Measurements from ENCODE around the gene BROX.

Gene BROX

GRCh38 chr1:222697826-222698225 lies 14.5 kb upstream of the BROX start:
- Histone ChIP-seq H3K27me3 (ENCODE audit: control insufficient read depth, insufficient read depth, low read length) (no peaks in the 10 kb centered on the region), H3K36me3 (ENCODE audit: control insufficient read depth, insufficient read depth, low read length) (peaks cover 42% of the 10 kb centered on the region), H3K9me3 (ENCODE audit: control insufficient read depth, insufficient read depth, low read length) (no peaks in the 10 kb centered on the region; the same call in 1 of the 2 replicates), H3K4me3 (ENCODE audit: low read depth, low read length) (no peak overlapping the region), H3K4me1 (ENCODE audit: control insufficient read depth, insufficient read depth, low read length) (no peaks in the 10 kb centered on the region), H3K9ac (ENCODE audit: low read depth, low read length) (no peak overlapping the region), H3K27ac (ENCODE audit: low read depth, low read length) (no peak overlapping the region)

DNA sequence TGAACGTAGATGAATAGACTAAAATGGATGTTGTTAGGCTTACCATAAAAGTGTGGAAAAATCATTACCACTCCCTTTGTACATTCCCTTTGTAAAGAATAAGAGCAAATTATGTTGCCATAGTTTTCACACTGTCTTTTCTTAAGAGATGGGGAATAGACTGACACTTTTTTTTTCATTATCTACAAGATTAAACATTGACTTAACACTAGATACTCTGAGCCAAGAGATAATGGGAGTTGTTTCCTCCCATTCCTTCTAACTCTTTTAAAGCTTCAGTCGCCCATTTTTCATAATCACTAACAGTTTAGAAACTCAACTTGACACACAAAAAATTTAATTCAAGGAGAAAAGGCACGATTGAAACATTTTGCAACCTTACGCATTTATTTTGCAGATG lies 10.2 kb upstream of the BROX start:
- Histone ChIP-seq H3K4me1 (ENCODE audit: control insufficient read depth, insufficient read depth, low read length) (no peaks in the 10 kb centered on the region), H3K27me3 (ENCODE audit: control insufficient read depth, insufficient read depth, low read length) (no peaks in the 10 kb centered on the region), H3K9ac (ENCODE audit: low read depth, low read length) (no peak overlapping the region), H3K27ac (ENCODE audit: low read depth, low read length) (no peak overlapping the region), H3K9me3 (ENCODE audit: control insufficient read depth, insufficient read depth, low read length) (peaks cover 2% of the 10 kb centered on the region; the same call in 1 of the 2 replicates), H3K4me3 (ENCODE audit: low read depth, low read length) (no peak overlapping the region), H3K36me3 (ENCODE audit: control insufficient read depth, insufficient read depth, low read length) (peaks cover 33% of the 10 kb centered on the region)

DNA sequence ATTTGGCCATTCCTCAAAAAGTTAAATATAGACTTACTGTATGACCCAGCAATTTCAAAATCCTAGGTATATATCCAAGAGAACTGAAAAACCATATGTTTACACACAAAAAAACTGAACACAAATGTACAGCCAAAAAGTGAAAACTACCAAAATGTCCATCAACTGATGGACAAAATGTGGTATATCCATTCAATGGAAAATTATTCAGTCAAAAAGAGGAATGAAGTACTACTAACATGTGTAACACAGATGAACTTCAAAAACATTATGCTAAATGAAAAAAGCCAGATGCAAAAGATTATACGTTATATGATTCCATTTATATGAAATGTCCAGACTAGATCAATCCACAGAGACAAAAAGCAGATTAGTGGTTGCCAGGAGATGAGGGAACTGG lies 8.1 kb upstream of the BROX start:
- Histone ChIP-seq H3K27me3 (ENCODE audit: control insufficient read depth, insufficient read depth, low read length) (no peaks in the 10 kb centered on the region), H3K9me3 (ENCODE audit: control insufficient read depth, insufficient read depth, low read length) (peaks cover 2% of the 10 kb centered on the region; the same call in 1 of the 2 replicates), H3K4me1 (ENCODE audit: control insufficient read depth, insufficient read depth, low read length) (no peaks in the 10 kb centered on the region), H3K4me3 (ENCODE audit: low read depth, low read length) (no peak overlapping the region), H3K27ac (ENCODE audit: low read depth, low read length) (no peak overlapping the region), H3K36me3 (ENCODE audit: control insufficient read depth, insufficient read depth, low read length) (peaks cover 31% of the 10 kb centered on the region), H3K9ac (ENCODE audit: low read depth, low read length) (no peak overlapping the region)

- H3K36me3 ChIP-seq (ENCODE audit: control insufficient read depth, insufficient read depth, low read length), result peaks cover 21% of the 10 kb centered on the region
- no peaks in the 10 kb centered on the region for H3K27me3 ChIP-seq (ENCODE audit: control insufficient read depth, insufficient read depth, low read length)
- no peak overlapping the region for H3K9ac ChIP-seq (ENCODE audit: low read depth, low read length)
- 0 out of 2 replicates have a peak, but pooled peaks cover 2% of the 10 kb centered on the region for H3K9me3 ChIP-seq (ENCODE audit: control insufficient read depth, insufficient read depth, low read length)
- H3K4me3 ChIP-seq (ENCODE audit: low read depth, low read length), result no peak overlapping the region
- H3K27ac ChIP-seq (ENCODE audit: low read depth, low read length), result no peak overlapping the region
- H3K4me1 ChIP-seq (ENCODE audit: control insufficient read depth, insufficient read depth, low read length), result peaks cover 6% of the 10 kb centered on the region; the same call in 1 of the 2 replicates
Observed at GRCh38 chr1:222706815-222707214, 5.5 kb upstream of the BROX start.

DNA sequence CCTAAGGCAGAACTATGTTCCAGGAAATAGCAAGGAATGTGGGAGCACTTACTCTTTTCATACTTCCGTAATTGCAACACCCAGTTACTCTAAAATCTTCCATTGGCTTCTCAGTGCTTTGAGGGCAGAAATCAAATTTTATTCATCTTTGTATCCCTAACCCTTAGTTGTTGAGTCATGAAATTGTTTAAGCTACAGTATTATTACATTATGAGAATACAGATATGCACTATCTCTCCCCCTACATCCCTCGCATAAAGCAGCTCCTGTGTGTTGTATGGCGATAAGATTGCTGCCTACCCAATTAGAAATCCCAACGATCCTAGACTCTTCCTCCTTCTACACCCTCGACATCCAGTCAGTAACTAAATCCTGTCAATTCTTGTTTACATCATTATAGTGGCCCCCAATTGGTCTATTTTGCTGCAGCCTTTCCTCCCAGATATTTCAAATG lies 2.6 kb upstream of the BROX start:
- no peak overlapping the region for H3K27ac ChIP-seq (ENCODE audit: low read depth, low read length)
- 0 out of 2 replicates have a peak, but pooled peaks cover 2% of the 10 kb centered on the region for H3K9me3 ChIP-seq (ENCODE audit: control insufficient read depth, insufficient read depth, low read length)
- peaks cover 6% of the 10 kb centered on the region; the same call in 1 of the 2 replicates for H3K4me1 ChIP-seq (ENCODE audit: control insufficient read depth, insufficient read depth, low read length)
- no peak overlapping the region for H3K4me3 ChIP-seq (ENCODE audit: low read depth, low read length)
- no peak overlapping the region for H3K9ac ChIP-seq (ENCODE audit: low read depth, low read length)
- H3K27me3 ChIP-seq (ENCODE audit: control insufficient read depth, insufficient read depth, low read length), result no peaks in the 10 kb centered on the region
- 0 out of 2 replicates have a peak, but pooled peaks cover 4% of the 10 kb centered on the region for H3K36me3 ChIP-seq (ENCODE audit: control insufficient read depth, insufficient read depth, low read length)

DNA sequence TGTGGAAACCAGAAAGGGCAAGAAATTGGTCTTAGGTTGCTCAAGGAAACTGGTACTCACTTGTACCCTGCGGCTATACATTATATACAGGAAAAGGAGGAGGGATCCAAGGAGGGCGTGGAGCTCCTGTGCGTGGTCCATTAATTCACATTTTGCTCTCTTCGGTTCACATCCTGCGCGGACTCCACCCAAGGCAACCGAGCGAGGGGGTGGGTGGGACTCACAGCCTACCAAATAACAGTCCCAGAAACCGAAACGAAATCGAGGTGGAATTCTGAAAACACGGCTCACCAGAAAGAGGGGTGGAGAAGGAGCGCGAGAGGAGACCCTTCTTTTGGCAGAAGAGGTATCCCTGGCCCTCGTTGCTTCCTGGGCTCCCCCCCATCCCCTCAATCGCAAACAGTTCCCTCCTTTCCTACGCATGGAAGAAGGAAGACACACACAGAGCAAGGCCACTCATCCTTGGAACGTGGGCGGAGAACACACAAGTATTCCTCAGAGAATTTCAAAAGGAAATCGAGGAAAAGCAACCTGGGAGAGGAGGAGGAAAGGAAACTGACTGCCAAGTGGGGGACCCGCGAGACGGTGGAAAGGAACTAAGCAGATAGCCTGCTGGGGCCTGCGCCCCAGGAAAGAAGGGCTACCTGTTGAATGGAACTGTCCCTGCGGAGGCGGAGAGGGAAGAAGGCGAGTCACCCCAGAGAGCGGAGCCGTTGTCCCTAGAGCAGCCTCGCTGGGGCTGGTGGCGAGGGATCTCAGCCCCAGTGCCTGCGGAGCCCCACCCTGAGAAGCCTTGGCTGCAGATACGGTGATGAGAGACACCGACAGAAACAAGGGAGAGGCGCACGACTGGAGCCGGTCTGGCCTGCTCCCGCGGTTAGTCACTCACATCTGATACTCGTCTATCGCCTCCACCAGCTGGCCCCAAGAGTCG lies 778 bp upstream of the BROX start:
- Histone ChIP-seq H3K9ac (ENCODE audit: low read depth, low read length) (peak overlapping the region; percentile 78), H3K27me3 (ENCODE audit: control insufficient read depth, insufficient read depth, low read length) (no peaks in the 10 kb centered on the region), H3K36me3 (ENCODE audit: control insufficient read depth, insufficient read depth, low read length) (peaks cover 12% of the 10 kb centered on the region), H3K4me3 (ENCODE audit: low read depth, low read length) (peak overlapping the region; percentile 95), H3K27ac (ENCODE audit: low read depth, low read length) (peak overlapping the region; percentile 79), H3K9me3 (ENCODE audit: control insufficient read depth, insufficient read depth, low read length) (no peaks in the 10 kb centered on the region), H3K4me1 (ENCODE audit: control insufficient read depth, insufficient read depth, low read length) (peaks cover 6% of the 10 kb centered on the region; the same call in 1 of the 2 replicates)

GRCh38 chr1:222713091-222713961 lies 962 bp downstream of the BROX start:
- Histone ChIP-seq H3K27me3 (ENCODE audit: control insufficient read depth, insufficient read depth, low read length) (no peaks in the 10 kb centered on the region), H3K36me3 (ENCODE audit: control insufficient read depth, insufficient read depth, low read length) (peaks cover 20% of the 10 kb centered on the region), H3K4me1 (ENCODE audit: control insufficient read depth, insufficient read depth, low read length) (peaks cover 6% of the 10 kb centered on the region; the same call in 1 of the 2 replicates), H3K27ac (ENCODE audit: low read depth, low read length) (peak overlapping the region; percentile 91), H3K9ac (ENCODE audit: low read depth, low read length) (peak overlapping the region; percentile 94), H3K9me3 (ENCODE audit: control insufficient read depth, insufficient read depth, low read length) (no peaks in the 10 kb centered on the region), H3K4me3 (ENCODE audit: low read depth, low read length) (peak overlapping the region; percentile 95)

GRCh38 chr1:222716393-222716792 lies 4.0 kb downstream of the BROX start:
- Histone ChIP-seq H3K27ac (ENCODE audit: low read depth, low read length) (no peak overlapping the region), H3K27me3 (ENCODE audit: control insufficient read depth, insufficient read depth, low read length) (no peaks in the 10 kb centered on the region), H3K9ac (ENCODE audit: low read depth, low read length) (no peak overlapping the region), H3K36me3 (ENCODE audit: control insufficient read depth, insufficient read depth, low read length) (peaks cover 47% of the 10 kb centered on the region), H3K4me3 (ENCODE audit: low read depth, low read length) (no peak overlapping the region), H3K9me3 (ENCODE audit: control insufficient read depth, insufficient read depth, low read length) (no peaks in the 10 kb centered on the region), H3K4me1 (ENCODE audit: control insufficient read depth, insufficient read depth, low read length) (no peaks in the 10 kb centered on the region)

DNA sequence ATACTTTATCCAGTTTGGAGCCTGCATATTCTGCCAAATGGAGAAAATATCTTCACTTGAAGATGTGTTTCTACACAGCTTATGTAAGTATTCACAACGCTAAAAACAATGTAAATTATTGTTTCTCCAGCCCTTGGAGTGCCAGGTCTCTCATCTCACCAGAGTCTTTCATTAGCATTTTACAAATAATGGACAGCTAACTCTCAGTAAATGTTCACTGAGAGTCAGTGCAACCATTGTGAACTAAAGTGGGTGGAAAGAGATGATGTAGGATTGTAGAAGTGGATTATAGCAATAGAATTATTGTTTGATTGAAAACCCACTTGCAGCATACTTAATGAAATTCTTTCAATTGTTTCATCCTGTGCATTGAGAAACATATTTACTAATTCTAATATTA lies 16.4 kb downstream of the BROX start:
- H3K9me3 ChIP-seq (ENCODE audit: control insufficient read depth, insufficient read depth, low read length), result no peaks in the 10 kb centered on the region
- H3K4me1 ChIP-seq (ENCODE audit: control insufficient read depth, insufficient read depth, low read length), result no peaks in the 10 kb centered on the region
- H3K27ac ChIP-seq (ENCODE audit: low read depth, low read length), result no peak overlapping the region
- no peak overlapping the region for H3K9ac ChIP-seq (ENCODE audit: low read depth, low read length)
- H3K27me3 ChIP-seq (ENCODE audit: control insufficient read depth, insufficient read depth, low read length), result no peaks in the 10 kb centered on the region
- peaks cover 93% of the 10 kb centered on the region for H3K36me3 ChIP-seq (ENCODE audit: control insufficient read depth, insufficient read depth, low read length)
- no peak overlapping the region for H3K4me3 ChIP-seq (ENCODE audit: low read depth, low read length)

DNA sequence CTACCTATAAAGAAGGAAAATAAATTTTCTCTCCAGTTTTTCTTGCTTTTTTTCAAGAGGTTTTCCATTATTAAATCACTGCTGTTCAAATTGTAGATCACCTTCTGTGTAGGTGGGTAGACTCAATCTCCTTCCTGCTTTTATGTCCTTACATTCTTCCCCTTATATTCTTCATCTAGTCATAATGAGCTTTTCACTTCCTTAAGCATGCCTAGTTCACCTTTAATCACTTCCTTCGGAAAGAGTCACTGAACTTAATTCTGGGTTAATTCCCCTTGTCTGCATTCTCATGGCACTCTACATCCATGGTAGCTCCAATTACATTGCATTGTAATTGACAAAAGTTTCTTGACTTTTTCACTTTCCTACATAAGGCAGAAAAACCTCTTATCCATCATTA lies 18.5 kb downstream of the BROX start:
- H3K36me3 ChIP-seq (ENCODE audit: control insufficient read depth, insufficient read depth, low read length), result peaks cover 87% of the 10 kb centered on the region
- no peak overlapping the region for H3K27ac ChIP-seq (ENCODE audit: low read depth, low read length)
- no peak overlapping the region for H3K4me3 ChIP-seq (ENCODE audit: low read depth, low read length)
- H3K27me3 ChIP-seq (ENCODE audit: control insufficient read depth, insufficient read depth, low read length), result no peaks in the 10 kb centered on the region
- peaks cover 5% of the 10 kb centered on the region for H3K4me1 ChIP-seq (ENCODE audit: control insufficient read depth, insufficient read depth, low read length)
- no peak overlapping the region for H3K9ac ChIP-seq (ENCODE audit: low read depth, low read length)
- H3K9me3 ChIP-seq (ENCODE audit: control insufficient read depth, insufficient read depth, low read length), result no peaks in the 10 kb centered on the region

Data from HUES48 (cell line).